ENCODE measurements around the gene LINGO1.

The LINGO1 gene

GRCh38 chr15:77658304-77658703 is 25.6 kb upstream of the LINGO1 start:
- FAIRE-seq = no peak

DNA sequence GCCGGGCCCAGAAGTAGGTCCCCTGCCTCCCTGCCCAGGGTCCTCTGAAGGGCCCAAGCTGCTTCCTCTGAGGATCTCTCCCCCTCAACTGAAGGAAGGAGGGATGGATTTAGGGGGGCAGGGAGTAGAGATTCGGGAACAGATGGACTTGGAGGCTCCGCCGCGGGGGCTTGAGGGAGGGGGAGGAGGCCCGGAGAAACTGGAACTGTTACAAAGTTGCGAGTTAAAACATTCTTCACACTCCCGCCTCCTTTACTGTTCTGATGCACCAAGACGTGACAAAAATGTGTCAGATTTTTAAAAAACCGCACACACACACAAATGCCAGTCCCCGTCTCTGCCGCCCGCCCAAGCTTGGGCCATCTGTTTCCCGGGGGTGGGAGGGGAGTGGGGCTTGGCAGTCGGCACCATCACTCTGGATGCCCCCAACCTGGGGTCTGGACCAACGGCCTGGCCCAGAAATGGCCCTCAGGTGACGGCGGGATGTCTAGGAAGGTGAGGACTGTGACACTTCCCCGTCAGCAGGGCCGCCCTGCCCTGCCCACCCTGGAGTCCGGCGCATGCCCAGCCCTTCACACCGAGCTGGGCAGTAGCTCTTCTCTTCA is 25.0 kb upstream of the LINGO1 start:
- DNase-seq (ENCODE audit: insufficient read length, low spot score) = no peak
- no peak for FAIRE-seq

More at GRCh38 chr15:77658304-77658703, 25.6 kb upstream of the LINGO1 start:
- DNase-seq (ENCODE audit: insufficient read length, low spot score) = no peak

GRCh38 chr15:77656294-77656693 is 23.6 kb upstream of the LINGO1 start:
- no peak for DNase-seq (ENCODE audit: insufficient read length, low spot score)
- no peak for FAIRE-seq

DNA sequence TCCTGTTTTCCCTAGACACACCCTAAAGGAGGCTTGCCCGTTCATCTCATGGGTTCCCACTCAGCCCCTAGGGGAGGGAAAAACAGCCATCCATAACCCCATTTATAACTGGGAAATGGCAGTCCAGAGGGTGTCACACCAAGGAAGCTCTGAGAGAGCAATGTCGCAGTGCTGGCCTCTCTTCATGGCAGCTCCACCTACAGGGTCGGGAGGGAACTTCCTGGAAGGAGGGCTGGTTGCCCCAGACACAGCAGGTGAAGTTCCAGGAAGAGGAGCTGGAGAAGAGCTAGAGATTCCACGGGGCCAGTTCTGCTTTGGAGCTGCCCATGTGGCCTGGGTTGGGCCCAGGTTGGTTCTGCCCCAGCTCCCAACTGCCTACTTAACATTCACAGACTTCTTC is 22.3 kb upstream of the LINGO1 start:
- DNase-seq (ENCODE audit: insufficient read length, low spot score) = peak; percentile 46
- no peak for FAIRE-seq

DNA sequence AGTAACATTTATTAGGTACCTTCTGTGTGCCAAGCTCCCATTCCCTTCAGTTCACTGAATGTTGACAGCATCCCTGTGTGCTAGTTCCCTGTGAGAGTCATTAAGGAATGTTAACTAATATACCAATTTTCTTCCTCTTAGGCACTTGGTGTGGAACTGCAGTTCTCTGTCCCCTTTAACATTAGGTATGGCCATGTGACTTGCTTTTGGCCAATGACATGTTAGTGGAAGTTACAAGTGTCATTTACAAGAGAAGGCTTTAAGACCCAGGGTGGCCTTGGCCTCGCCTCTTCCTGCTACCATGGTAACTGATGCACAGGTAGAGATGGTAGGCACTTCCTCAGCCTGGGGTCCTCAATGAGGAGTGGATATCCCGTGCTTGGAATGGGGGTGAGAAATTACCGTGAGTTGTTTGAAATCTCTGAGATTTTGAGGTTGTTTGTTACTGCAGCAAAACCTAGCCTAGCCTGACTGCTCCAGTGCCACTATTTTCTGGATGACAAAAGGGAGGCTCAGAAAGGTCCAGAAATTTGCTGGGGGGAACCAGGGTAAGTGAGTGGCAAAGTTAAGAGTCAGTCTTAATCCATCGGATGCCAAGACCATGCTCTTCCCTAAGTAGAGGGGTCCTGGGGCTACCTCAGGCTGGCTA is 21.2 kb upstream of the LINGO1 start:
- FAIRE-seq = no peak
- no peak for DNase-seq (ENCODE audit: insufficient read length, low spot score)

DNA sequence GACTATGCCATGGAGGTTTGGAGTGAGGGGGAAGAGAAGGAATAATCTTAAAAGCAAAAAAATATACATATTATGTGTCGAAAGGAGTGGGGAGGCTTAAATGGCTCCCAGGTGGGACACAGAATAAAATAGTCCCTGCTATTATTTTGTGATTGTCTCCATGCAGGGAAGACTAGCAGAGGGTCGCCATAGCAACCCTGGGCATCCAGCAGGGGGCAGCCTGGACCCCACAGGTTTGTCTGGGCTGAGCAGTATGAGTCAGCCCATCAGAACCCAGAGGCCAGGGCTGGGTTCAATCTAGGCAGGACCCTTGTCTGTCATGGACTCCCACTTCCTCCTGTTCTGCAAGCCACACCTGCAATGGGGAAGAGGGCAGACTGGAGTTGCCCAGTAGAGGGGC is 17.6 kb upstream of the LINGO1 start:
- DNase-seq (ENCODE audit: insufficient read length, low spot score) = peak; percentile 32
- no peak for FAIRE-seq

DNA sequence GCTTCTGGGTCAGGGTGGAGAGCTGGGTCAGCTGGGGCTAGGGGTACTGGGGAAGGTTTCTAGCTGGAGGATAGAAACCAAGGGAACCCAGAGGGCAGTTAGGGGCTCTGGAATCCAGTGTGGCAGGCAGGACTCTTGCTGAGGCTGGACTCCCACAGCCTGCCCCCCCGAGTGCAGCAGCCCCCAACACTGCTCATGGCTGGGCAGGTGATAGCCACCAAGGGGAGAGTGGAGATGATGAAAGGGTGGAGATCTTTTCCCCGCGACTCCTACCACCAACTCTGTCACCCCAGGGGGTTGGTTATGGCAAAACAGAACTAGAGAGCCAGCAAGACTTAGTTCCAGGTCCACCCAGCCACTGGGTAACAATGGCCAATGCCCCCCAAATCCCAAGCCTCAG is 16.9 kb upstream of the LINGO1 start:
- DNase-seq (ENCODE audit: insufficient read length, low spot score) (no peak), FAIRE-seq (no peak)

GRCh38 chr15:77649017-77649416 is 16.3 kb upstream of the LINGO1 start:
- DNase-seq (ENCODE audit: insufficient read length, low spot score) = no peak
- no peak for FAIRE-seq

DNA sequence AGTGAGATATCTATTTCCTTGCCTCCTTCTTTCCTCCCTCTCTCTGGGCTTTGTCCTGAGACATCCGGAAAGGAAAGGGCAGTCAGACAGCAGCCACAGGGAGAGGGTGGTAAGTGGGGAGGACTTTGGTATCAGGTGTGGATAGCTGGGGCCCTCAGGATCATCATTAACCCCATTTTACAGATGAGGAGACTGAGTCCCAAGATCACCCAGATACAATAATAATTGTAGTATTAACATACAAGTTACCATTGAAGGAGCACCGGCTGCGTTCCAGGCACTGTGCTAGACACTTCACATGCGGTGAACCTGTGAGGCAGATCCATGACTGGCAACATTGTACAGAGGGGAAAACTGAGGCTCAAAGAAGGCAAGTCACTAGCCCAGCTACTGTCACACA is 15.2 kb upstream of the LINGO1 start:
- DNase-seq (ENCODE audit: insufficient read length, low spot score) (no peak), FAIRE-seq (no peak)

DNA sequence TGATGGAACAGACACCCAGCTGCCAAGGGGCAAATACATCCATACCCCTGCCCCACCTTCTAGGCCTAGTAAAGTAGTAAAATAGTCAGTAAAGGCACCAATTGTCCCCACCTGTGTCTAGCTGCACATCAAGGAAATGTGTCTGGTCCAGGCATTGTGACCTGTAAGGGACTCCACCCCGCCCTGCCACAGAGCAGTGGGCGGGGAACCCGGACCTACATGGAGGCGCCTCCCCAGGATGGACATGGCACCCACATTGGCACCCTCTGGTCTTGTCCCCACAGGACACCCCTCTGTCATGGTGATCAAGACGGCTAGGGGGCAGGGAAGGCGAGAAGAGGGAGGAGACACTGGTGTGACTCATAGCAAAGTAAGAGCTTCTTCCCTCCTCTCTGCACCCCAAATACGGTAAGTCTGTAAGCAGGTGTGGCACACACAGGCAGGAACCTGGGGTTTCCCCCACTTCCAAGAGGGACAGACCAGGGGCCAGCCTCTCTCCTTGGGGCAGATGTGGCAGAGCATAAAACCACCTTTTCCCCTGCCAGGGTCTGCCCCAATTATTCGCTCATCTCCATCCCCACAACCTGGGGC is 13.5 kb upstream of the LINGO1 start:
- no peak for FAIRE-seq
- DNase-seq (ENCODE audit: insufficient read length, low spot score) = no peak

DNA sequence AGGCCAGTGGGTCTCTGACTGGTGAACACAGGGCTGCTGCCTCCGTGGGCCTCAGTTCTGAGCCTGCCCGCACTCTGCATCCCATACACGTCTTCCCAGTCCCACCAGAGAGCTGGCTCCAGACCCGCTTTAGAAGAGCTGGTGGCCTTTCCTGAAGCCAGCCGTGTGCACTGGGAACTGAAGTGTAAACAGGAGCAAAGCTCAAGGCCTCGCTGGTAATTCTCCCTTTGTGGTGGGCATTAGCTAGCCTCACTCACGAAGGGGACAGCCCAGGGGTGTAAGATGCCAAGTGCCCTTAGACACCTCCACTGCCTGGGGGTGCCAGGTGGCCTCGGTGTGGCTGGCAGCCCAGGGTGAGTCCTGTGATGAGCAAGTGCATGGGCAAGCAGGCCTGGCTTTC is 12.9 kb upstream of the LINGO1 start:
- FAIRE-seq (no peak), DNase-seq (ENCODE audit: insufficient read length, low spot score) (no peak)

DNA sequence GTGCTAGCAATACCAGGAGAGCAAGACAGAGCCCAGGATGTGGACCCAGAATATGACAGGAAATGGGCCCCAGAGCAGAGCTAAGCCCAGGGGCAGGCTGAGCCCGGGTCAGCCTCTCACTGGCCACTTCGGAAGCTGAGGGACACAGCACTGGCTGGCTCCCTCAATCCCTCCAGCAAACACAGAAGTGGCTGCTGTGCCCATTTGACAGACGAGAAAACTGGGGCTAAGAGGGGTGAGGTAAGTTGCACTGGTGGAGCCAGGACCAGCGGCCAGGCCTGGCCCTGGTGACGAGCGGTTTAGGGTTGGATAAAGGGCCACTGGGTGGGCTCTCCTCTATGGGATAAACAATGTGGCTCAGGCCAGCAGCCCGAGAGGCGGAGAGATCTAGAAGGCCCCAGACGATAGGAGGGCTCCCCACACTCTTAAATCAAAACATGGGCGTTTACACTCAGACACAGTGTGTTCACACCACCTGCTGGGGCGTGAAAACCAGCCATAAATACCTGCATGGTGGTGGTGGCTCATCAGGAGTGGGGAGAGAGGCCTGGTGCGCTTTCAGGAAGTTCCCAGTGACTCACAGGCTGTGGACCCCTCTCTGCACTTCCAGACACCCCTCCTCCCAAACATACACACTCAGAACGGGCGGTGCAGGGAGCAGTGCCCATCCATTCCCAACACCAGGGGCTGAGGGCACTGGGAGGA is 12.0 kb upstream of the LINGO1 start:
- FAIRE-seq = no peak
- DNase-seq (ENCODE audit: insufficient read length, low spot score) = no peak

GRCh38 chr15:77643764-77644163 is 11.1 kb upstream of the LINGO1 start:
- FAIRE-seq (no peak), DNase-seq (ENCODE audit: insufficient read length, low spot score) (no peak)

DNA sequence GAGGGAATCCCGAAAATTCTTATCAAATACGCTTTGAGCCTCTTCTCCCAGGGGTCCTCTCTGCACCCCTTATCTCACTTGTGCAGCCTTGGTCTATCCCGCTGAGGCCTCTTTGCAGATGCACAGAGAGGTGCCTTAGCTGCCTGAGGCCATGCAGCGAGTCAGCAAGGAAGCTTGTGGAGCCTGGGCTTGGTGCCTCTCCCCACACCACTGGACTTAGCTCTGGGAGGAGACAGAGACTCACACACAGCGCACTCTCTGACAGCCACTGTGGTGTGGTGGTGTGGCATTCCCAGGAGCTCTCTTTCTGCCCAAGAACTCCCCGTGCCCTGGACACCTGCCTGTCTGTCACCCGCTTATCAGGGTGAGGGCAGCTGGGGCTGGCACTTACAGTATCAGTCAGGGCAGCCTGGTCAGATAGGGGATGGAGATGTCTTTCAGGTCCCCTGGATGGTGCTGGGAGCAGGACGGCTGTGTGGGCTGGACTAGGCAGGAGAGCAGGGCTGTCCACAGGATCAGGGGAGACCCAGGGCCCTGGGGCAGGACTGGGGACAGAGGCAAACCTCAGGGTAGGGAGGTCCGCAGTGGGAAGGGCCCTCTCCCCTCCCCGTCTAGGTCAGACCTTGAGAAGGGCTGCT is 10.2 kb upstream of the LINGO1 start:
- DNase-seq (ENCODE audit: insufficient read length, low spot score) (no peak), FAIRE-seq (no peak)

DNA sequence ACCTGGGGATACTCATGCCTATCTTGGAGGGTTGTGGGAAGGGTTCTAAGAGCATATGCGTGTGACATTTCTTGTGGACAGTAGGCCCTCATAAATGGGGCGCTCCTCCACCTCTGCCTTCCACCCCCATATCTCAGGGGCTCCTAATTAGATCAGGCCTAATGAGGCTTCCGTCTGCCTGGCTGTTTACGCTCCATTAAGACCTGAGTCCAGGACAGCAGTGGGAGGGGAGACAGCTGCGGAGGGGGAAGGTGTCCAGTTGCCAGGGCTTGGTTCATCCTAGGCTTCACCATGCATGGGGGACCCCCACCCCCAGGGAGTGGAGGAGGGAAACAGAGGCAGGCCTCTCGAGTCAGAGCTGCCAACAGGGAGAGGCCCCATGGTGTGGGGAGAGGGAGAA is 9.3 kb upstream of the LINGO1 start:
- FAIRE-seq (no peak), DNase-seq (ENCODE audit: insufficient read length, low spot score) (no peak)

- no peak for FAIRE-seq
- DNase-seq (ENCODE audit: insufficient read length, low spot score) = no peak
Observed at GRCh38 chr15:77640615-77641014, 7.9 kb upstream of the LINGO1 start.

DNA sequence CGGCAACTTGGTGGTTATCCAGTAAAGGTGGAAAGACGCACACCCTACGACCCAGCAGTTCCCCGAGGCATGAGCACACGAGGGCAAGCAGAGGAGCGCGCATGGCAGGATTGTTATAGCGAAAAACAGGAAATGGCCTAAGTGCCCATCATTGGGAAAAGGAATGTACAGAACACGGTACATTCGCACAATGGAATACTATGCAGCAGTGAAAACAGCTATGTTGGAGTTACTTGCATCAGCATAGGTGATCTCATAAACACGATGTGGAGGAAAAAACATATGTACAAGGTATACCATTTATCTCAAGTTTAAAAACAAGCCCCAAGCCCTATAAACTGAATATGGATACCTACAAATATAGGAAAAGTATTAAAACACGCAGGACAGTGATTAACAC is 6.7 kb upstream of the LINGO1 start:
- FAIRE-seq (no peak), DNase-seq (ENCODE audit: insufficient read length, low spot score) (no peak)

- no peak for FAIRE-seq
- no peak for DNase-seq (ENCODE audit: insufficient read length, low spot score)
Observed at GRCh38 chr15:77637851-77638692, 5.4 kb upstream of the LINGO1 start.

GRCh38 chr15:77636209-77636608 is 3.5 kb upstream of the LINGO1 start:
- DNase-seq (ENCODE audit: insufficient read length, low spot score) (no peak), FAIRE-seq (no peak)

- DNase-seq (ENCODE audit: insufficient read length, low spot score) = no peak
- no peak for FAIRE-seq
Observed at GRCh38 chr15:77634266-77634962, 1.7 kb upstream of the LINGO1 start.
